Measurements from ENCODE around the gene DYNC1I1. TPM values are rescaled to one million over a fixed set of nuclear protein-coding genes. Genes with fewer than 3 reads are reported as not detected.

DYNC1I1 gene
- polyA plus RNA-seq, 1 of the 3 experiments (the other 2 are of a cell fraction) = 0.05 TPM

DNA sequence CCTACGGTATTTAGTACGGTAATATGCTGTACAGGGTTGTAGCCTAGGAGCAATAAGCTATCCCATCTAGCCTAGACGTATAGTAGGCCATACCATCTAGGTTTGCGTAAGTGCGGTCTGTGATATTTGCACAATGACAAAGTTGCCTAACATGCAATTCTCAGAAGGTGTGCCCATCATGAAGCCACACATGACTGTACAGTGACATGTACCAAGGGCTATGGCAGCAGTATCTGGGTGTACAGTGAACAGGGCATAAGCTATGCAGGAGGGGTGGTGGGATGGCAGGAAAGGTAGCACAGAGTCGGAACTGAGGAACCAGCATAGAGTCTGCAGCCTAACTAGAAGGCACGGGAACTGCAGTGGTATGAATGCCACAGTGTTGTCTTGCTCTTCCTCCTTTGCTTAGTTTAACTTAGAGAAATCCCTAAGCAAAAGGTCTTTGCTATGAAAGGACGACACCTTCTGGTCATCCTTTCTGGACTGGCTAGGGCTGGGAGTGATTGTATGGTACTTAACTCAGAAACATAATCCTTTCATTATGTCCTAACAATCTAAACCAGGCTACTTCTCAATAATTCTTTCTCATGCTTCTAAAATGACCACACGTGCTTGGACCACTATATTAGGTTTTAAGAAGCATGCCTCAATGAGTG, 93.5 kb downstream of the DYNC1I1 start:
- 55% methylated on average over 9 of the region's 9 CpGs for WGBS (ENCODE audit: low lambda C conversion rate)
- H2AFZ ChIP-seq (ENCODE audit: low read depth) = no peak overlapping the region
- no peaks in the 10 kb centered on the region for H3K27me3 ChIP-seq (ENCODE audit: insufficient read depth)
- H3K27ac ChIP-seq (ENCODE audit: low read depth in 2 of 2, low read length in 1 of 2) = no peak overlapping the region
- no peaks in the 10 kb centered on the region for H3K4me1 ChIP-seq (ENCODE audit: control insufficient read depth in 1 of 2, insufficient read depth in 2 of 2, low read depth in 1 of 2, low read length in 1 of 2)
- H3K4me3 ChIP-seq (ENCODE audit: low read depth in 2 of 2, low read length in 1 of 2) = no peak overlapping the region
- no peak overlapping the region for H3K4me2 ChIP-seq
- no peak overlapping the region for H3K9ac ChIP-seq
- H3K36me3 ChIP-seq (replicated peaks in 1 of 2; ENCODE audit: control insufficient read depth in 1 of 2, insufficient read depth in 2 of 2, low read length in 1 of 2) = no peaks in the 10 kb centered on the region
- H4K20me1 ChIP-seq (ENCODE audit: insufficient read depth) = no peaks in the 10 kb centered on the region
- POLR2A ChIA-PET = no interaction called here
- H3F3A ChIP-seq (replicated peaks; ENCODE audit: insufficient read depth) = no peaks in the 10 kb centered on the region
- TF ChIP-seq RAD21 (IDR thresholded peaks at IDR 0.05; ENCODE audit: low read length) (peak; percentile 55), FOXM1 (IDR thresholded peaks at IDR 0.05; ENCODE audit: low read depth) (no peak), SMC3 (IDR thresholded peaks at IDR 0.05; ENCODE audit: low read depth, low read length) (peak; percentile 36; the same call in 1 of the 2 replicates), EZH2phosphoT487 (IDR thresholded peaks at IDR 0.05; ENCODE audit: borderline replicate concordance, low read depth) (no peak), FOXJ3 (CRISPR knock-in tag; IDR thresholded peaks at IDR 0.05) (no peak), FOSL2 (IDR thresholded peaks at IDR 0.05; ENCODE audit: borderline replicate concordance, low read depth) (no peak), CHD2 (IDR thresholded peaks at IDR 0.05; ENCODE audit: low read length, partially characterized antibody) (no peak), EP300 (IDR thresholded peaks at IDR 0.05; ENCODE audit: borderline replicate concordance in 1 of 2, low read depth in 1 of 2, low read length in 1 of 2) (no peak), RXRA (IDR thresholded peaks at IDR 0.05; ENCODE audit: borderline replicate concordance, low read depth) (no peak), PBX3 (IDR thresholded peaks at IDR 0.05) (no peak), POLR2AphosphoS5 (IDR thresholded peaks at IDR 0.05; ENCODE audit: low read depth, low read length) (no peak), USF2 (IDR thresholded peaks at IDR 0.05; ENCODE audit: borderline replicate concordance, low read depth, low read length) (no peak)
- TF ChIP-seq, protein P1, sequence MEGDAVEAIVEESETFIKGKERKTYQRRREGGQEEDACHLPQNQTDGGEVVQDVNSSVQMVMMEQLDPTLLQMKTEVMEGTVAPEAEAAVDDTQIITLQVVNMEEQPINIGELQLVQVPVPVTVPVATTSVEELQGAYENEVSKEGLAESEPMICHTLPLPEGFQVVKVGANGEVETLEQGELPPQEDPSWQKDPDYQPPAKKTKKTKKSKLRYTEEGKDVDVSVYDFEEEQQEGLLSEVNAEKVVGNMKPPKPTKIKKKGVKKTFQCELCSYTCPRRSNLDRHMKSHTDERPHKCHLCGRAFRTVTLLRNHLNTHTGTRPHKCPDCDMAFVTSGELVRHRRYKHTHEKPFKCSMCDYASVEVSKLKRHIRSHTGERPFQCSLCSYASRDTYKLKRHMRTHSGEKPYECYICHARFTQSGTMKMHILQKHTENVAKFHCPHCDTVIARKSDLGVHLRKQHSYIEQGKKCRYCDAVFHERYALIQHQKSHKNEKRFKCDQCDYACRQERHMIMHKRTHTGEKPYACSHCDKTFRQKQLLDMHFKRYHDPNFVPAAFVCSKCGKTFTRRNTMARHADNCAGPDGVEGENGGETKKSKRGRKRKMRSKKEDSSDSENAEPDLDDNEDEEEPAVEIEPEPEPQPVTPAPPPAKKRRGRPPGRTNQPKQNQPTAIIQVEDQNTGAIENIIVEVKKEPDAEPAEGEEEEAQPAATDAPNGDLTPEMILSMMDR (IDR thresholded peaks at IDR 0.05) = peak; percentile 43
- CTCF ChIA-PET = interaction anchor here (1.4 to 6.2 kb wide), 2 partner anchors 9 to 142 kb away, joined by 4 to 57 read pairs; no protein-coding TSS in a partner anchor
- H3K9me2 ChIP-seq = no peaks in the 10 kb centered on the region
- no peaks in the 10 kb centered on the region for H3K9me3 ChIP-seq
- no peak for DNase-seq
- H3K79me2 ChIP-seq (ENCODE audit: insufficient read depth) = no peaks in the 10 kb centered on the region
